HG03571 (cell line): ENCODE measurements around the gene RAB1B.
"Not testable (repeated sequence)": the region's sequence is repeated elsewhere in the genome, so short reads cannot be mapped to it uniquely, and the experiment has no call there.

Experiments used
- ATAC-seq: cut with Tn5 transposase; IDR thresholded peaks from one replicate; pipeline ENCODE4 v1.9.1; 2021; ENCODE audit not compliant: unreplicated experiment

Gene RAB1B

GRCh38 chr11:66266378-66267038 lies 1.9 kb upstream of the RAB1B start:
- no peak for ATAC-seq

- no peak for ATAC-seq
Measured at GRCh38 chr11:66267039-66267378, 1.4 kb upstream of the RAB1B start.

- peak; percentile 35 for ATAC-seq
Measured at GRCh38 chr11:66267379-66268243, 828 bp upstream of the RAB1B start.

GRCh38 chr11:66268952-66269905 lies 790 bp downstream of the RAB1B start:
- no peak for ATAC-seq

GRCh38 chr11:66271816-66272215 lies 3.4 kb downstream of the RAB1B start:
- ATAC-seq, result no peak

- no peak for ATAC-seq
Measured at GRCh38 chr11:66272596-66272995, 4.2 kb downstream of the RAB1B start.

- ATAC-seq, result no peak
Measured at GRCh38 chr11:66274219-66274618, 5.8 kb downstream of the RAB1B start.

- ATAC-seq, result no peak
Measured at GRCh38 chr11:66275396-66275795, 7.0 kb downstream of the RAB1B start.

- ATAC-seq, result no peak
Measured at GRCh38 chr11:66275984-66276612, 7.7 kb downstream of the RAB1B start.

GRCh38 chr11:66276619-66277018 lies 8.2 kb downstream of the RAB1B start:
- ATAC-seq, result not testable (repeated sequence)

GRCh38 chr11:66277064-66277463 lies 8.6 kb downstream of the RAB1B start:
- ATAC-seq, result not testable (repeated sequence)

- ATAC-seq, result no peak
Measured at GRCh38 chr11:66277471-66278362, 9.3 kb downstream of the RAB1B start, which contains the start of gene CNIH2. TSS of gene CNIH2 (plus strand) at chr11:66278175. CDS start at chr11:66278457, 282 bp downstream.

- no peak for ATAC-seq
Measured at GRCh38 chr11:66278363-66279091, 10.1 kb downstream of the RAB1B start.

- ATAC-seq, result no peak
Measured at GRCh38 chr11:66279092-66279734, 10.8 kb downstream of the RAB1B start.

GRCh38 chr11:66280428-66280827 lies 12.0 kb downstream of the RAB1B start:
- ATAC-seq, result no peak

GRCh38 chr11:66281001-66281400 lies 12.6 kb downstream of the RAB1B start:
- ATAC-seq, result no peak

- ATAC-seq, result peak; percentile 8
Measured at GRCh38 chr11:66281776-66282467, 13.5 kb downstream of the RAB1B start.
